Inferior parietal cortex (tissue), 1 donor: ENCODE data around the gene TC2N.
"Not testable (repeated sequence)": the region's sequence is repeated elsewhere in the genome, so short reads cannot be mapped to it uniquely, and the experiment has no call there.

Experiments
- DNase-seq: peaks from one replicate; pipeline ENCODE4 v3.0.0-alpha.2; 2016; ENCODE audit errors: extremely low spot score

The TC2N gene

DNA sequence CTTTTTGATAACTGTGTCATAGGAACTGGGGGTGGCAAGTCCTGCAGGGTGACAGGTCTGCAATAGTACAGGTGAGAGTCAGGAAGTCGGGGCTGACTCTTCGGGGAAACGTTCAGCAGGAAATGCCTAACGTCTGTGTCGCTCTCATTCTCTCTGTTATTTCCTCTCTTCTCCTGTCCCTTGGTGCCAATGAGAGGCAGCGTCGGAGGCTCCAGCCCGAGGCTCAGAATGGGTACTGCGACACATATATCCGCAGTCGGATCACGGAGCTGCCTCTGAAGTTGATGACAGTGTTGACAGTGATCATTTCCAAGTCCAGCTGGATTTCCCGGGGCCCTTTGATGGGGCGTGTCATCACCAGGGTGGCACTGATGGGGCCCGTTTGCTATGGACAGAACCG is 2.7 kb upstream of the TC2N start:
- no peak for DNase-seq

DNA sequence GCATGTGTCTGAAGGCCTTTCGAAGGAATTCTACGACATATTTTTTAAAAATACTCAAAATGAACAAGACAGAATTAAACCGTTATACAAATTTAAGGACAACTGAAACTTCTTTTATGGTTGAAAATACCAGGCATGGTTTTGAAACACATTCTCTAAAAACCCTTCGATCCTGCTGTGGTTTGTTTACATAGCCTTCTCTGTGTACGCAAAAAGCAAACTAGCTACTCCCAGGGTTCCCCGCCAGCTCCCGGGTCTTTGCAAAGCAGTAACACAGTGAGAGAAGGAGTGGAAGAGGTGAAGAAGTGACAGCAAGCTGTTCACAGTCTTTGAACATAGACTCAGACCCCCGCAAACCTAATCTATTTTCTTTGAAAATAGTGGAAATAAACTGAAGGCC is 2.2 kb upstream of the TC2N start:
- no peak for DNase-seq

DNA sequence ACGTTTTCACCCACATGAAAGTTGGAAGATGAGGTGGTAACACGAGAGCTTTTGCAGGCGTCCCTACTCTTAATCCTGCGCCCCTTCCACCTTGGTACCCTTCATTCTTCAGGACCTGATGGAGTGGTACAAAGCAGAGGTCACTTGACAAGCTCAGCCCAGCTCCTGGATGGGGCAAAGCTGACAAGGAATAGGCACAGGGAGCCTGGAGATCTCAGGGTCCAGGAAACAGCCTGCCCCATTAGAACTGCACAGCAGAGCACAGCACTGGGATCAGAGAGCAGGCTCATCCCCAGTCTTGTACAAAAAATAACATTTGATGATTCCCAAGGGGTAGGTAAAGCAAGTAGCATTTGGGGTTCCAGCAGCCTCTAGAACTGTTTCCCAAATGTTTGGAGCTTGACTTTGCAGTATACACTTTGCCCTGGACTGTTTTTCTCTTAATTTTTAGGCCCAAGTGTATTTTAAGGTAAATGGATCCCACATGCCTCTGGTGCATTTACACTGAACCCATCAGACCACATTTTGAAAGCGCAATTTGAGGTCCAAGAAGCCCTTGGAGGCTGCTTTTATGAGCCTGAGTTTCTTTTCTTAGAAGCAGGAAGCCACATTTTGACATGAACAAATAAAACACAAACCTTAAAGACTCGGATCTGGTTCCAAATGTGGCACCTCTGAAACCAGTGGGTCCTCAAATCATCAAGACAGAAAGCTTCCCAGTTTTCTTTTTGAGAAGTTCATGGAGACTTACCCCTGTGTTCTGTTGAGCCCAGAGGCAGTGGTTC is 633 bp downstream of the TC2N start:
- DNase-seq, result no peak

DNA sequence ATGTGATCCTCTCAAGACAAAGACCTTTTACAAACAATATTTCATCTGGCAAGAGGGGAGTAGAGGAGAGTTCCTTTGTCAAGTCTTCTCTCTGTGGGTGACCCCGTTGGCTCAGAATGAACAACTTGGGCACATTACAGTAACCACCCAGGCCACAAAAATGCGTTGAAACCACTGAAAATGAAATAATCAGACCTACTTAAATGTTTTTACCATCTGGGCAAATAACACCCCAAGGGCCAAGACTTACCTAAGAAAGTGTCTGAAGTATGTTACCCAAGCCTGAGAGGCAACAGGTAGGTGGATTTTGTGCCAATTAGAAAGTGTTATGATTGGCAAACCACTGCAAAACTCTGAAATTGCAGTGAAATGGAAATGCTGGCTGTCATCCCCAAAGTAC is 1.3 kb downstream of the TC2N start:
- DNase-seq, result no peak

DNA sequence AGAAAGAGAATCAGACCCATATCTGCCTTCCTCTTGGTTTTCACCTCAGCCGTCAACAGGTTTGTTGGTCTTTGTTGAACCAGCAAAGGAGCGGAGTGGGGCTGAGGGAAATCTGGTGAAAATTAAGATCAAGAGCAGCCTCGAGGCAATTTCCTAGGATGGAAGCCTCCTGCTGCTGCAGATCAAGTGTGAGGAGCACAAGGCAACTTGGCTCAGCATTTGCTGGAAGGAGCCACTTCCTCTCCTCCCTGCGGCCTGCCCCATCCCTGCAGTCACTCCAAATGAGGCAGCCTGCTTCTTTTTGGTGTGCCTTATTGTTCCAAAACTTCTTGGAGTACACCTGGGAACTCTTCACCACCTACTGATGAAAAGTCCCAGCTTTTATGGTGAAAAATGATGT is 4.9 kb downstream of the TC2N start:
- no peak for DNase-seq

DNA sequence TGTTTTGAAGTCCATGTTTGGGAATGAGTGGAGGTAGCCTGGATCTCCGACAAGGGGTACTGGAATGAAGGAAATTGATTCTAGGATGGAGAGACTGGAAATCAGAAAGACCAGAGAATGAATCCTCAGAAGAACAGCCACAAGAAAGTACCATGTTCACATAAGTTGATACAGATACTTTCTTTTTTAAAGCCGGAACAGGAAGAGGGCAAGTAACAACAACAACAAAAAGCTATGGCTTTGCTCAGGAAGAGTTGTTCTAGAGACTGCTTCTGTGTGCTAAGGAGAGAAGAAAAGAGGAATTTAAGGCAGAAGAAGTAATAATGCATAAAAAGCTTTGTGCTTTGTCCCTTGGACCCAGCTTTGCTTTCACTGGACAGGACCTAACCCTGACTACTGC is 6.2 kb downstream of the TC2N start:
- no peak for DNase-seq

DNA sequence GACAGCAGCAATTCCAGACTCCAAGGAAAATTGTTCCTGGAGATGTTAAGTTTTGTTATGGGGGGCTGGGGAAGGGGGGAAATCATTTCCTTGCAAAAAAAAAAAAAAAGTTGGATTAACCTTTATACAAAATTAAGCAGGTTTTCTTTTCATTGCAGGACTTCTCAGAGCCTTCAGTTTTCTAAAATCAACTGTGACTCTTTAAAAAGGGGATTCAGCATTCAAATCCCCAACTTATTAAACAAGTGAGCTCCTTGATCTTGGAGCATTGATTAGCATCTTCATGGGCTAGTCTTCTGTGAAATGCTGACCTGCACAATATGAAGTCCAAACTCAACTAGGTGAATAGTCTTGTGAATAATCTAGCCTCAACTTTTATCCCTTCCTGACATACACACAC is 7.1 kb downstream of the TC2N start:
- DNase-seq, result no peak

DNA sequence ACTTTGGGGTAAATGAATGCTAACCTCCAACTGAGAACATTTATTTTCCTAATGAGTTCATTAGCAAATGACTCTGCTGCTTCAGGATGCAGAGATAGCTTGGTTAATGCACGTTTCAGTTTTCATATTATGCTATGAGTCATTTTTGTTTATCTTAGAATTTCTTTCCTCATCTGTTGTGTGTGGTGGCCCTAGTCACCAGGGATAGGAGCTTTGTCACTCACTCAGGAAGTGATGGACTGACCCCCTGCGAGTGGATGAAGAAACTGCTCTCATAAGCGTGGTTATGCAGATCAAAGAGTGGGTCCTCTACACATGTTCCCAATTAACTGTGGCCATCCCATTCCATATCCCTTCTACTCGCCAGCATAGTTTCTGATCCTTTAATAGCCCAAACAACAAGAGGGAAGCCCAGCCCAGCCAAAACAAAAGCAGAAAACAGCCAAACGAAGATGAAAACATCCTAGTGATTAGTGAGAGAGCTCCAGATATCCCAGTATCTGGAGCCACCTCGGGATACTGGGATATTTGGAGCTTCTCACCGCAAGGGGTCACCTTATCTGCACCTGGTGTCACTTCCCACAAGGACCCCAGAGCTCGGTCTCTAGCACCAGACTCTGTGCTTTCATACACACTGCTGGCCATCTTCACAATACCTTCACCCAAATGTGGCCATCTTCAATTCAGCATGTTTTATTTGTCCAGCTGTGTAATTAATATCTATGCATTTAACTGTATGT is 8.6 kb downstream of the TC2N start:
- DNase-seq, result no peak

DNA sequence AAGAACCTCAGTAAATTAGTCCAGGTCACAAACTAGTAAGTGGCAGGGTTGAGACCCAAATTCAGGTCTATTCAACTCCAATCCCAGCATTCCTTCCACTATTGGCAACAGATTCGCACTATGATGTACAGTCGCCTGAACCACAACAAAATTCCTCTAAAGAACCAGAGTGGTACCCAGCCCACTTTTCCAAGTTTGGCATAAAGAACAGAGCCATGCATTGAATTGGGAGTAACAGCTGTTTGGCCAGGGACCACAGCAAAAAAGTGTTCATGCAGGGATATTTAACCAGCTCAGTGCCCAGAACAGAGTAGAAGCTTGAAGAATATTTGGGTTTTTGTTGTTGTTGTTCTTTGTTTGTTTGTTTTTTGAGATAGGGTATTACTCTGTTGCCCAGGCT is 9.7 kb downstream of the TC2N start:
- no peak for DNase-seq

DNA sequence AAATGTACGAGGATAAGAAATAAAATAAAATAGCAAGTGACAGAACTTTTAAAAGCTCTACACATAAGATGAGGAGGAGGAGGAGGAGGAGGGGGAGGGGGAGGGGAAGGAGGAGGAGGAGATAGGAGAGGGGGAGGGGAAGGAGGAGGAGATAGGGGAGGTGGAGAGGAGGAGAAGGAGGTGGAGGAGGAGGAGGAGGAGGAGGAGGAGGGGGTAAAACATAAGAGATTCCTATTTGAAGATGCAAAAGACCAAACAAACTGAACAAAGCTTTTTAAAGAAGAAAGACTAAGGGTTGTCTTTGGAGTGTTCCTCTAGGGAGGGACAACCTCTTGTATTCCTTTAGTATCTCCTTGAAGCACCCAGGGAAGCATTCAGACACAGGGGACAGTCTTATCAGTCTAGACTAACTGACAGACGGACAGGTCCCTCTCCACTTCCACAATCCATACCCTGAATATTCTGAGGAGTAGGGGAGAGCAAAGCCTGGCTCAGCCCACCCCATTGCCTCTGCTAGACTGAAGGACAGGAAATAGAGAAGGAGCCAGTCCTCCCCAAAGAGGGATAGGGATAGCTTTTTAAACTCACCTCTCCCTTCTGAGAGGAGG is 12.9 kb downstream of the TC2N start:
- DNase-seq, result no peak

DNA sequence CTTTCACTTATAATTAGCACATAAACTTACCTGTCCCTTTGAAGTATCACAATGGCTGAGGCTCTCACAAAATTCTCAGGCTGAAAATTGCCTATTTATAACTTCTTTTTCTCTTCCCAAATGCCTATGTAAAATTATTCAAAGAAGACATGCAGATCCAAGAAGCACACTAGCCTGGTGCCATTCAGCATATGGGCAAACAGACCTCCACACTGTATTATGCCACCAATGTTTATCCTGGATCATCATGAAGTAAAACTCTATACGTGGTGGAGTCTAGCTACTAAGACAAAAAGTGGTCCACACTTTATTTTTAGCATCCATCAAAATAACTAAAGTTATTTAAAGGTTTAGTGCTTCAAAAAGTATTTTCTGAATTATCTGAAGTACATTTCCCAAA is 15.8 kb downstream of the TC2N start:
- no peak for DNase-seq

DNA sequence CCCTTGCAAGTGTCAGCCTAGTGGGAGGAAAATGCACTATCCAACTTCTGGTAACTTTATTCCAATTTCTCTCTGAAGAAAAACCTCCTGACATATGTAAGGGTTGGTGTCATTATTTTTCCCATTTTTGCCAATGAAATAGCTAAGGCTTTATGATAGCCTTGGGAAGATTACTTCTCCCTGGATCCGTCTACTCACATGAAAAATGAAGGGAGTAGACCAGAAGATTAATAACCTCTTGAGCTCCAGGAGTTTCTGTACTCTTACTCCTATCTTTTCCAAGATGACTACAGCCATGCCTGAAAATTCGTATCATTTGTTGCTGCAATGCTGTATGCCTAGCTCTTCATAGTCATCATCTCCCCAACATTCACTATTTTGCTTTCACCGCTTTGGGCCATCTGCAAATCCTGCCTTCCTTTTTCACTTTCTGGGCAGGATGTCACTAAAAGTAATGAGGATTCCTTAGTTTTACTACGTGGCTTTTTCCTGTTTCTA is 18.8 kb downstream of the TC2N start:
- DNase-seq, result no peak

DNA sequence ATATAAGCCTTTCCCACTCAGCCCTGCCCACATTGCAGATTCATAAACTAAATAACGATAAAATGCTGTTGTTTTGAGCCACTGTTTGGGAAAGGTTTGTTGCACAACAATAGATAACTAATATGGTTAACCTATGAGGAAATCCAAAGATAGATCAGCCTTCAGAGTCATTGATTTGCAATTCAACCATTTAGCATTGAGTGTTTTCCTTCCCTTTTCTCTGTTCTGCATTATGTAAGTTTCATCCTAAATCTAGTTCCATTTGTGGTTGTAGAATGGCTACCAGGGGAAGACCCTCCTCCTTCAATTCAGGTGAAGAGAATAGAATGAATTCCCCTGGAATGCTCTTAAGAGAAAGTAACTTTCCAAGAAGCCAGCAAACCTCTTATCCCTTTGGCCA is 19.6 kb downstream of the TC2N start:
- no peak for DNase-seq

DNA sequence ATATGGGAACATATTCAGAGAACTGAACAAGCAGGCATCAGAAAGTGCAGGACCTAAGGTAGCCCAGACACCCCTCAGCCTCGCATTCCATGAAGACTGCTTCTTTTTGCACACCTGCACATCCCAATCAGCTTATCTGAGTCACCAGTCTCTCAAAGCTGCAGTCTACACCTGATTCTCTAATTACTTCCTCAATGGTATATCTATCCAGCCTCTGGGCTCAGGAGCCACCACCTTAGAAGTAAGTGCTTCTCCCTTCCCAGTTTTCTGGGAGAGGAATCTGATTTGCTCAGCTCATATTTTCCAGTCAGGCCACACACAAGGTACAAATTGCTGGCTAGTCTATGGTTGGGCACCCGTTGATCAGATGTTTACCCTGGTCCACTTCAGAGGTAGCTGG is 21.7 kb downstream of the TC2N start:
- DNase-seq, result no peak

DNA sequence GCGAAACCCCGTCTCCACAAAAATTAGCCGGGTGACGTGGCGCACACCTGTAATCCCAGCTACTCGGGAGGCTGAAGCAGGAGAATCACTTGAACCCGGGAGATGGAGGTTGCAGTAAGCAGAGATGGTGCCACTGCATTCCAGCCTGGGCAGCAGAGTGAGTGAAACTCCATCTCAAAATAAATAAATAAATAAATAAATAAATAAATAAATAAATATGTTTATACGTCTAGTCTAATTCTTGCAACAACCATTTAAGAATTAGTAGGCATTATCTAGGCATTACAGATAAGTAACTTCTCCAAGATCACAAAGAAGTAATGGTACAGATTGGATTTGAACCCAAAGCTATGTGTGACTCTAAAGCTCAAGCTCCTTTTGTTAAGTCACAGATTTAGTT is 22.3 kb downstream of the TC2N start:
- not testable (repeated sequence) for DNase-seq

DNA sequence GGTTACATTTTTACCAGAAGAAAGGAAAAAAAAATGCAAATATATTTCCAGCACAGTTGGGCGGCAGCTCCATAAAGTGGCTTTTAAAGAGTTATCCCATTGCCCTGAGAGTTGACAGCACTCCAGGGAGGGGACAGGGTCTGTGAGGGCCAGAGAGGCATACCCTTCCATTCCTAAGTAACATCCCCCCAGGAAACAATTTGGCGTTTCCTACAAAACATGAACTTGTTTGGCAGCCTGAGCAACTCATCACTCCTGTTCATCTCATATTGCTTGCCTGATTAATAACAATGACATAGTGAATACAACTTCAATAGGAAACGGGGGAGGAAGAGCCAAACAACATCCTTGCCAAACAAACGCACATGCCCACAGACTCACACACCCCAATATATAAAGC is 23.3 kb downstream of the TC2N start:
- no peak for DNase-seq

DNA sequence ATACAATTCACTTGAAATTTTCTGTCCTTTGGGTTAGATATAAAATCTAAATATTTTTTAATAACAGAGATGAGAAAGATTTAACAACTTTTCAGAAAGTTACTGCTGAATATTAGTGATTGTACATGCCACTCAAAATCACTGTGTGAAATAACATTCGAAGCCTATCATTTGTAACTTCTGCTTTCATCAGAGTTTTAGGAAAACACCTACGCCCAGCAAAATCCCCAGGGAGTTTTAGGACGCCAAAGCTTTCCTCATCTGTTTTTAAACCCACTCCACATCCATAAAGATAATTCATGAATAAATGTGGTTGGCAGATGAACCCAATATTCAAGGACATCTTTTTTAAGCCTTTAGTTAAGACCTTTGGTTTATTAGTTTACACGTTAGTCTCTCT is 23.9 kb downstream of the TC2N start:
- DNase-seq, result no peak

DNA sequence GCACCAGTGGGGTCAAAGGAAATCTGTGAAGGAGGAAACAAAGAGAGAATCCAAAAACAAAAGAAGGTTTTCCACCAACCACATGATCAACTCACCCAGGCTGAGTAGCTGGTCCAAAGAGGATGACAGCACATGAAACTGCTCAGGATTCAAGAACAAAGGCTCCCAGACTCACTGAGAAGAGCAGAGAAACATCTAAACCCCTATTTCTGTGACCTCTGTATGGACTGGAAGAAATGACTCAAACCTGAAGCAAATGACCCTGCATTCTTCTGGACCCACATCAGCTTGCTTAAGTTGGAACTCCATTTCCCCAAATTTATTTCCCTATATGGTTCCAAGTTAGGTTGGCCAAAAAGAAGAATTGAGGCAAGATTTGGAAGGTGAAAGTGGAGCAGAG is 26.3 kb downstream of the TC2N start:
- DNase-seq, result no peak

DNA sequence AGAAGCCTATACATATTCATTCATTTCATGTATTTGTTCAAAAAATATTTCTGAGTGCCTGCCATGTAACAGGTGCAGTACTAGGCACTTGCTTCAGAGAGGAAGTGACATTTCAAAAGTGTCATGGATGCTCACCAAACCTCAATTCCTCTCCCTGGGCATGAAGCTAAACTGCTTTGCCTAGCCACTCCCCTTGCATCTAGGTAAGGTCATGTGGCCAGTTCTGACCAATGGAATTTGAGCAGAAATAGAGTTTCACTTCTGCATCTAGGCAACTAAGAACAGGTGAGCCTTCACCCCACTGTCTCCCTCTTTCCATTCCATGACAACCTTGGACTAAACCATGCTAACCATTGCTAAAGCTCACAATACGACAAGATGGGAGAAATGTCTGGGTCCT is 27.6 kb downstream of the TC2N start:
- DNase-seq, result no peak

DNA sequence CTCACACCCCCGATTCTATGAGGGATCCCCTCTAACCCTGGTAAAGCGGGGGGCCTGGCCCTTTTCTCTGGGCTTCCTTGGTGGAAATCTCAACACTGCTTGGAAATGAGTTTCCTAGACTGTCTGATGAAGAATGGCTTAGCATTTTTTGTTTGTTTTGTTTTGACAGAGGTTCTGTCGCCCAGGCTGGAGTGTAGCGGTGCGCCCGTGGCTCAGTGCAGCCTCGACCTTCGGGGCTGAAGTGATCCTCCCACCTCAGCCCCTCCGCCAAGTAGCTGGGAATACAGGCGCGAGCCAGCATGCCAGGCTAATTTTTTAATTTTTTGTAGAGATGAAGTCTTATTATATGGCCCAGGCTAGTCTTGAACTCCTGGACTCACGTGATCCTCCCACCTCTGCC is 30.3 kb downstream of the TC2N start:
- no peak for DNase-seq

DNA sequence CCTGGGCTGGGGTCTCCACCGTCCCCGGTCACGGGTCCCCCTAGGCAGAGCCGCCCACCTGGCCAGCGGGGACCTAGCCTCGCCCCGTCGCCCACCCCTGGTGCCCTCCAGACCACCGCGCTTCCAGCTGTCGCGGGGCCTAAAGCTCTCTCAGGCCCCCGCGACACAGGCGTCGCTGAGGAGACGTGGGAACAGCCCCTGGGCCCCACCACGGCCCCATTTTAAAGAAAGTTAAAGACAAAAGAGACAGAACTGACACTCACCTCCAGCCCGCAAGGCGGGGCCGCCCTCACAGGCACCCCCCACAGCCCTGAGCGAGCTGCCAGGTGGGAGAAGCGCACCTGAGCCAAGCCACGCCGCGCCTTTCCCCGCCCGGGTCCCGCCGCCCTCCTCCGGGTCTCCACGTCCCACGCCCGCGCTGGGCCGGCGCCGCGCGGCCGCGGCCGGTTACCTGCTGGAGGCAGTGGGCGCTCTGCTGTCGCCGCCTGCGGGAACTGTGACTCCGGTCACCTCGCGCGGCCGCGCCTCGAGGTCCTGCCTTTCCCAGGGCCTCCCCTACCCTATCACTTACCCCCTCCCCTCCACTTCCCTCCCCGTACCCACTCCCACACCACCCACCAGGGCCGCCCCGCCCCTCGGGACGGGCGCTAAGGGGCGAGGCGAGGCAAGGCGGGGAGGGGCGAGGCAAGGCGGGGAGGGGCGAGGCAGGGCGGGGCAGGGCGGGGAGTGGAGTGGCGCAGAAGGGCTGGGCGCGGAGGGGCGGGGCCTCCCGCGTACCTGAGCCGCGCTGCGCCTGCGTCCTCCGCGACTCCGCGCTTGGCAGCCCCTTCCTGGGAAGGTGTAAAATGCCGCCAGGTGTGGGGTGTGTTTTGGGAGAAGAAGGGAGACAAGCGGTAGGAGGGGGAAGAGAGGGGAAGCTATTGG is 31.2 kb downstream of the TC2N start:
- DNase-seq, result no peak
